SK-N-SH (cell line): ENCODE results near the gene AIFM3. TPM values are rescaled to one million over a fixed set of nuclear protein-coding genes. Genes with fewer than 3 reads are reported as not detected.

Experiments
- CTCF ChIA-PET: fragments of 300-600, 350-600 bp; formaldehyde crosslinking; extraction: SDS; loops from one replicate; lab custom pipeline; 2021; lab: Yijun Ruan, JAX
- POLR2A ChIA-PET: fragments of 350-600 bp; sonication (Branson Sonifier 250); formaldehyde crosslinking; extraction: SDS; loops from one replicate; lab custom pipeline; 2020; ENCODE audit warnings: antibody characterized with exemption, inconsistent platforms; lab: Yijun Ruan, JAX
- DNase-seq: peaks from one replicate; pipeline ENCODE4 v3.0.0; 2012
- H2AFZ ChIP-seq: fragments of 200-600 bp; sonication (generic); 2 replicates; pipeline ENCODE4 v1.8.1; 2016; ENCODE audit warnings: antibody characterized with exemption, mild to moderate bottlenecking, low read depth
- H3F3A ChIP-seq: fragments of 200-600 bp; sonication (generic); replicated peaks from 2 replicates; pipeline ENCODE3; 2016; ENCODE audit warnings: antibody characterized with exemption, mild to moderate bottlenecking; ENCODE audit not compliant: insufficient read depth
- H3K27ac ChIP-seq, 2 experiments: fragments of 200-500 bp in 1 of 2; fragments of 200-600 bp in 1 of 2; sonication (Bioruptor generic) in 1 of 2; sonication (generic), shearing (Covaris generic) in 1 of 2; 2 replicates each; pipeline versions ENCODE4 v1.5.1 to v1.6.1; 2014 to 2016; ENCODE audit warnings: low read depth in 2 of 2, inconsistent platforms in 1 of 2, low read length in 1 of 2, mild to moderate bottlenecking in 1 of 2, mixed read lengths in 1 of 2
- H3K27me3 ChIP-seq: fragments of 200-600 bp; sonication (generic), shearing (Covaris generic); 2 replicates; pipeline ENCODE4 v1.6.1; 2016; ENCODE audit warnings: mixed run types; ENCODE audit not compliant: insufficient read depth
- H3K36me3 ChIP-seq, 2 experiments: fragments of 200-500 bp in 1 of 2; fragments of 200-600 bp in 1 of 2; sonication (Bioruptor generic) in 1 of 2; sonication (generic) in 1 of 2; replicated peaks in 1 of 2; 2 replicates each; pipeline versions ENCODE3 to v1.5.1; 2014 to 2016; ENCODE audit warnings: low read length in 1 of 2, mild to moderate bottlenecking in 1 of 2; ENCODE audit not compliant: insufficient read depth in 2 of 2, control insufficient read depth in 1 of 2
- H3K4me1 ChIP-seq, 2 experiments: fragments of 200-500 bp in 1 of 2; fragments of 200-600 bp in 1 of 2; sonication (Bioruptor generic) in 1 of 2; sonication (generic), shearing (Covaris generic) in 1 of 2; 2 replicates each; pipeline versions ENCODE4 v1.5.1 to v1.6.1; 2014 to 2016; ENCODE audit warnings: low read depth in 1 of 2, low read length in 1 of 2, mixed run types in 1 of 2; ENCODE audit not compliant: insufficient read depth in 2 of 2, control insufficient read depth in 1 of 2
- H3K4me2 ChIP-seq: fragments of 200-600 bp; sonication (generic), shearing (Covaris generic); 2 replicates; pipeline ENCODE4 v1.6.1; 2017; ENCODE audit warnings: mixed run types
- H3K4me3 ChIP-seq, 2 experiments: fragments of 200-500 bp in 1 of 2; fragments of 200-600 bp in 1 of 2; sonication (Bioruptor generic) in 1 of 2; sonication (generic), shearing (Covaris generic) in 1 of 2; 2 replicates each; pipeline versions ENCODE4 v1.5.1 to v1.8.1; 2014 to 2016; ENCODE audit warnings: low read depth in 2 of 2, inconsistent platforms in 1 of 2, low read length in 1 of 2, mild to moderate bottlenecking in 1 of 2, mixed read lengths in 1 of 2, moderate library complexity in 1 of 2
- H3K79me2 ChIP-seq: fragments of 200-600 bp; sonication (generic); 2 replicates; pipeline ENCODE4 v1.8.1; 2017; ENCODE audit warnings: mild to moderate bottlenecking; ENCODE audit not compliant: insufficient read depth
- H3K9ac ChIP-seq: fragments of 200-600 bp; sonication (generic); 2 replicates; pipeline ENCODE4 v1.6.1; 2017; ENCODE audit warnings: mixed run types
- H3K9me2 ChIP-seq: fragments of 200-600 bp; sonication (generic); 2 replicates; pipeline ENCODE4 v1.6.1; 2017; ENCODE audit warnings: mixed run types
- H3K9me3 ChIP-seq: fragments of 200-600 bp; sonication (generic); 2 replicates; pipeline ENCODE4 v1.6.1; 2017; ENCODE audit warnings: mixed run types, mild to moderate bottlenecking, moderate library complexity
- H4K20me1 ChIP-seq: fragments of 200-600 bp; sonication (generic); 2 replicates; pipeline ENCODE4 v1.6.1; 2017; ENCODE audit warnings: mild to moderate bottlenecking, mixed run types; ENCODE audit not compliant: insufficient read depth
- ELF1 ChIP-seq: IDR thresholded peaks from 2 replicates; pipeline ENCODE4 v1.4.0; 2012
- EZH2phosphoT487 ChIP-seq: fragments of 200-600 bp; sonication (generic); IDR thresholded peaks from 2 replicates; pipeline ENCODE4 v1.6.1; 2017; ENCODE audit warnings: low read depth, mixed run types, mild to moderate bottlenecking, antibody characterized with exemption, moderate library complexity, borderline replicate concordance
- FOSL2 ChIP-seq: IDR thresholded peaks from 2 replicates; pipeline ENCODE4 v1.4.0; 2012; ENCODE audit warnings: low read depth, mild to moderate bottlenecking, moderate library complexity, borderline replicate concordance
- GABPA ChIP-seq: IDR thresholded peaks from 2 replicates; pipeline ENCODE4 v1.4.0; 2012; ENCODE audit warnings: low read depth, mild to moderate bottlenecking
- MAX ChIP-seq: IDR thresholded peaks from 2 replicates; pipeline ENCODE4 v1.4.0; 2012; ENCODE audit warnings: low read depth
- MEF2A ChIP-seq: IDR thresholded peaks from 2 replicates; pipeline ENCODE4 v1.4.0; 2012; ENCODE audit warnings: low read depth, borderline replicate concordance
- NFIC ChIP-seq: IDR thresholded peaks from 2 replicates; pipeline ENCODE4 v1.4.0; 2012; ENCODE audit warnings: borderline replicate concordance
- NRF1 ChIP-seq: IDR thresholded peaks from 2 replicates; pipeline ENCODE4 v1.6.1; 2012; ENCODE audit warnings: low read depth, mild to moderate bottlenecking, low read length
- PBX3 ChIP-seq: IDR thresholded peaks from 2 replicates; pipeline ENCODE4; 2012
- RFX5 ChIP-seq: IDR thresholded peaks from 2 replicates; pipeline ENCODE4 v1.6.1; 2012; ENCODE audit warnings: mild to moderate bottlenecking, improper control_type of control experiment, low read length
- RXRA ChIP-seq: IDR thresholded peaks from 2 replicates; pipeline ENCODE4 v1.4.0; 2012; ENCODE audit warnings: low read depth, mild to moderate bottlenecking, borderline replicate concordance
- TEAD4 ChIP-seq: IDR thresholded peaks from 2 replicates; pipeline ENCODE4 v1.4.0; 2012; ENCODE audit warnings: mild to moderate bottlenecking, borderline replicate concordance; ENCODE audit not compliant: insufficient read depth
- USF2 ChIP-seq: fragments of 150-350 bp; IDR thresholded peaks from 2 replicates; pipeline ENCODE4 v1.6.1; 2017; ENCODE audit warnings: antibody characterized with exemption, low read length, low read depth, borderline replicate concordance
- WGBS: methylation state at CpG from one replicate; pipeline ENCODE4 v1.1.6; 2017; ENCODE audit warnings: low lambda C conversion rate; 5-methylcytosine and 5-hydroxymethylcytosine counted together
- polyA plus RNA-seq, 3 experiments: library from polyadenylated mRNA; depleted of rRNA; stranded (reverse); fragments of >200 nt; gene quantifications; 2 replicates each; pipeline ENCODE4 v1.2.3, GENCODE V29; 2012

Gene AIFM3
- polyA plus RNA-seq, 1 of the 3 experiments (the other 2 are of a cell fraction), result 1.7 TPM

- no peak overlapping the region for H2AFZ ChIP-seq
- H3F3A ChIP-seq, result no peaks in the 10 kb centered on the region
- WGBS, result 84% methylated on average over 7 of the region's 10 CpGs
- DNase-seq, result no peak
- no peaks in the 10 kb centered on the region for H3K79me2 ChIP-seq
- no peaks in the 10 kb centered on the region for H3K36me3 ChIP-seq
- CTCF ChIA-PET, result interaction anchor here (0.6 kb wide), 1 partner anchor 23 kb away, joined by 4 read pairs; no protein-coding TSS in a partner anchor
- no peak overlapping the region for H3K27ac ChIP-seq
- no peaks in the 10 kb centered on the region for H3K9me3 ChIP-seq
- H3K9me2 ChIP-seq, result no peaks in the 10 kb centered on the region
- H3K4me1 ChIP-seq, result peaks cover 0 to 23% of the 10 kb centered on the region in 2 experiments; a peak in 1 of 4 replicates
- H3K4me2 ChIP-seq, result no peak overlapping the region
- no peaks in the 10 kb centered on the region for H3K27me3 ChIP-seq
- no peak overlapping the region for H3K9ac ChIP-seq
- H4K20me1 ChIP-seq, result no peaks in the 10 kb centered on the region
- POLR2A ChIA-PET, result no interaction called here
- H3K4me3 ChIP-seq, result no peak overlapping the region
- TF ChIP-seq RFX5, result no peak
Observed at GRCh38 chr22:21022507-21022906, 55.5 kb downstream of the AIFM3 start.

- no peak overlapping the region; a peak in 1 of 4 replicates for H3K27ac ChIP-seq
- ChIA-PET POLR2A (no interaction called here), CTCF (no interaction called here)
- no peaks in the 10 kb centered on the region for H3K9me3 ChIP-seq
- no peaks in the 10 kb centered on the region for H3K79me2 ChIP-seq
- H3K36me3 ChIP-seq, result no peaks in the 10 kb centered on the region
- no peaks in the 10 kb centered on the region for H3K27me3 ChIP-seq
- no peaks in the 10 kb centered on the region for H4K20me1 ChIP-seq
- TF ChIP-seq MEF2A, result no peak
- no peak for TF ChIP-seq MAX
- no peaks in the 10 kb centered on the region for H3K9me2 ChIP-seq
- no peak overlapping the region for H3K9ac ChIP-seq
- WGBS, result 74% methylated on average over 11 of the region's 13 CpGs
- H3F3A ChIP-seq, result no peaks in the 10 kb centered on the region
- no peak overlapping the region for H3K4me3 ChIP-seq
- H3K4me1 ChIP-seq, result peaks cover 0 to 28% of the 10 kb centered on the region in 2 experiments; a peak in 1 of 4 replicates
- no peak overlapping the region for H2AFZ ChIP-seq
- no peak overlapping the region for H3K4me2 ChIP-seq
- no peak for DNase-seq
Observed at GRCh38 chr22:21022955-21023614, 56.0 kb downstream of the AIFM3 start.

- no peak for TF ChIP-seq RXRA
- TF ChIP-seq FOSL2, result no peak
- TF ChIP-seq PBX3, result no peak
- TF ChIP-seq USF2, result no peak
- no peak for TF ChIP-seq TEAD4
- TF ChIP-seq NFIC, result no peak
- TF ChIP-seq MEF2A, result no peak
- no peak for TF ChIP-seq ELF1
- no peak for TF ChIP-seq EZH2phosphoT487
- TF ChIP-seq NRF1, result no peak
- TF ChIP-seq GABPA, result no peak
- H3K27me3 ChIP-seq, result no peaks in the 10 kb centered on the region
- no peaks in the 10 kb centered on the region for H3F3A ChIP-seq
- no peak overlapping the region for H3K4me3 ChIP-seq
- no peaks in the 10 kb centered on the region for H3K9me3 ChIP-seq
- CTCF ChIA-PET, result no interaction called here
- no peaks in the 10 kb centered on the region for H3K36me3 ChIP-seq
- 58% methylated on average over 7 of the region's 8 CpGs for WGBS
- no peaks in the 10 kb centered on the region for H3K79me2 ChIP-seq
- DNase-seq, result no peak
- no peak overlapping the region for H3K27ac ChIP-seq
- H3K9me2 ChIP-seq, result no peaks in the 10 kb centered on the region
- H3K4me2 ChIP-seq, result no peak overlapping the region
- H3K9ac ChIP-seq, result no peak overlapping the region
- H4K20me1 ChIP-seq, result no peaks in the 10 kb centered on the region
- no peak overlapping the region for H2AFZ ChIP-seq
- POLR2A ChIA-PET, result no interaction called here
- peaks cover 0 to 29% of the 10 kb centered on the region in 2 experiments; a peak in 1 of 4 replicates for H3K4me1 ChIP-seq
Observed at GRCh38 chr22:21025266-21025665, 58.2 kb downstream of the AIFM3 start.
